ENCODE data around the gene MICU1.

The MICU1 gene

GRCh38 chr10:72595436-72595835 is 30.4 kb downstream of the MICU1 start:
- TF ChIP-seq, protein P1, sequence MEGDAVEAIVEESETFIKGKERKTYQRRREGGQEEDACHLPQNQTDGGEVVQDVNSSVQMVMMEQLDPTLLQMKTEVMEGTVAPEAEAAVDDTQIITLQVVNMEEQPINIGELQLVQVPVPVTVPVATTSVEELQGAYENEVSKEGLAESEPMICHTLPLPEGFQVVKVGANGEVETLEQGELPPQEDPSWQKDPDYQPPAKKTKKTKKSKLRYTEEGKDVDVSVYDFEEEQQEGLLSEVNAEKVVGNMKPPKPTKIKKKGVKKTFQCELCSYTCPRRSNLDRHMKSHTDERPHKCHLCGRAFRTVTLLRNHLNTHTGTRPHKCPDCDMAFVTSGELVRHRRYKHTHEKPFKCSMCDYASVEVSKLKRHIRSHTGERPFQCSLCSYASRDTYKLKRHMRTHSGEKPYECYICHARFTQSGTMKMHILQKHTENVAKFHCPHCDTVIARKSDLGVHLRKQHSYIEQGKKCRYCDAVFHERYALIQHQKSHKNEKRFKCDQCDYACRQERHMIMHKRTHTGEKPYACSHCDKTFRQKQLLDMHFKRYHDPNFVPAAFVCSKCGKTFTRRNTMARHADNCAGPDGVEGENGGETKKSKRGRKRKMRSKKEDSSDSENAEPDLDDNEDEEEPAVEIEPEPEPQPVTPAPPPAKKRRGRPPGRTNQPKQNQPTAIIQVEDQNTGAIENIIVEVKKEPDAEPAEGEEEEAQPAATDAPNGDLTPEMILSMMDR (IDR thresholded peaks at IDR 0.05; ENCODE audit: control insufficient read depth, extremely low read depth, insufficient read depth) = no peak
- H3K4me3 ChIP-seq (ENCODE audit: low read depth, low read length) = no peak overlapping the region
- no peak for DNase-seq (ENCODE audit: low read depth)

DNA sequence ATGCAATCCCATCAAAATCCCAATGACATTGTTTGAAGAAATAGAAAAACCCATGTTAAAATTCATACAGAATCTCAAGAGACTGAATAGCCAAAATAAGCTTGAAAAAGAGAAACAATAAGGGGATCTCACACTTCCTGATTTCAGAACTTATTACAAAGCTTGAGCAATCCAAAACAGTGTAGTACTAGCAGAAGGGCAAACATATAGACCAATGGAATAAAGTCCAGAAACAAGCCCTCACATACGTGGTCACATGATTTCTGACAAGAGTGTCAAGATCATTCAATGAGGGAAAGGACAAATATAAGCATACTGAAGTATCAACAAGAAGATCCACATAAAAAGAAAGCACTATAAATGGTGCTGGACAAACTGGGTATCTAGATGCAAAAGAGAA is 31.9 kb downstream of the MICU1 start:
- DNase-seq (ENCODE audit: low read depth) = no peak
- TF ChIP-seq, protein P1 (IDR thresholded peaks at IDR 0.05; ENCODE audit: control insufficient read depth, extremely low read depth, insufficient read depth) = no peak
- no peak overlapping the region for H3K4me3 ChIP-seq (ENCODE audit: low read depth, low read length)

GRCh38 chr10:72588266-72588665 is 37.6 kb downstream of the MICU1 start:
- DNase-seq (ENCODE audit: low read depth) = no peak
- TF ChIP-seq, protein P1 (IDR thresholded peaks at IDR 0.05; ENCODE audit: control insufficient read depth, extremely low read depth, insufficient read depth) = no peak

DNA sequence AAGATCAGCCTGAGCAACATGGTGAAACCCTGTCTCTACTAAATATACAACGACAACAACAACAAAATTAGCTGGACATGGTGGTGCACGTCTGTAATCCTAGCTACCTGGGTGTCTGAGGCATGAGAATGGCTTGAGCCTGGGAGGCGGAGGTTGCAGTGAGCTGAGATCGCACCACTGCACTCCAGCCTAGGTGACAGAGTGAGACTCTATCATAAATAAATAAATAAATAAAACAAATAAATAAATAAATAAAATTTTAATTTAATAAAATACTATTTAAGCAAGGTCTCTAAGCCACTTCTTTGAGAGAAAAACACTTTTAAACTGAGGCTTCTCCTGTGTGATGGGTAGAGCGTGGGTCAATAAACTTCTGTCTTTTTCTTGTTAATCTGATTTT is 38.3 kb downstream of the MICU1 start:
- no peak for DNase-seq (ENCODE audit: low read depth)
- no peak overlapping the region for H3K4me3 ChIP-seq (ENCODE audit: low read depth, low read length)
- TF ChIP-seq, protein P1 (IDR thresholded peaks at IDR 0.05; ENCODE audit: control insufficient read depth, extremely low read depth, insufficient read depth) = no peak

More at GRCh38 chr10:72588266-72588665, 37.6 kb downstream of the MICU1 start:
- H3K4me3 ChIP-seq (ENCODE audit: low read depth, low read length) = no peak overlapping the region

- H3K4me3 ChIP-seq (ENCODE audit: low read depth, low read length) = no peak overlapping the region
- TF ChIP-seq, protein P1 (IDR thresholded peaks at IDR 0.05; ENCODE audit: control insufficient read depth, extremely low read depth, insufficient read depth) = no peak
- DNase-seq (ENCODE audit: low read depth) = no peak
These were observed 51.2 kb downstream of the MICU1 start for GRCh38 chr10:72574636-72575035.

- TF ChIP-seq, protein P1 (IDR thresholded peaks at IDR 0.05; ENCODE audit: control insufficient read depth, extremely low read depth, insufficient read depth) = no peak
- H3K4me3 ChIP-seq (ENCODE audit: low read depth, low read length) = no peak overlapping the region
- DNase-seq (ENCODE audit: low read depth) = no peak
These were observed 52.8 kb downstream of the MICU1 start for GRCh38 chr10:72573079-72573478.

DNA sequence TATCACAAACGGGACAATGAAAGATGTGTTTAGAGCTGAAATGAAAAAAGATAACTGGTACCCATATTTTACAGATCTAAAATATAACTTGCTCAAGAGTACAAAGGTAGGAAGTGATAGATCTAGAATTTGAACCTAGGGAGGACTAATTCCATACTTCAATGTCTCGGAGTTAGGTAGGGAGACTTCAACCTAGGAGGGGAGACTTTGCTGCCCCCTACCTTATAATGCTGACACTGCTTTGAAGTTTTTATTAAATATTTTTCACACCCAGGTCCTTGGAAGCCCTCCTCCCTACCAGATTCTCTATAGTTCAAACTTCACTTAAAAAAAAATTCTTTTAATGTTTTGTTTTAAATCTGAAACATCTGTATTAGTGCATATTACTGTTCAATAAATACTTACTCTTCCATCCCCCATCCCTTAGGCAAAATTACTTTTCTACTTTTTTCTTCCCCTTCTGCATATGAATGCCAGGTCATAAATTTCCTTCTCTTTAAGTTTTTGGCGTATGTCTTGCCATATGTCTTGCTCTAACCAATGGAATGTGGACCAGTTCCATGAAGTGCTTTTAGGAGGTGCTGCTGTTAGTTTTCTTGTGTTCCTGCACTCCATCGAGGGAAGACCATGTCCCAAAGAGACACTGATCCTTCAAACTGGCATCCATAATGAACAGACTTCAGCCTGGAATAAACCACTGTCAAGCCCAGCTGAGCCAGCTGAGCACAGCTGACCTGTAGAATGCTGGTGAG is 57.8 kb downstream of the MICU1 start:
- DNase-seq (ENCODE audit: low read depth) = no peak
- no peak overlapping the region for H3K4me3 ChIP-seq (ENCODE audit: low read depth, low read length)

More for the DNA sequence above, 57.8 kb downstream of the MICU1 start:
- TF ChIP-seq, protein P1 (IDR thresholded peaks at IDR 0.05; ENCODE audit: control insufficient read depth, extremely low read depth, insufficient read depth) = peak; percentile 26; the same call in 1 of the 2 replicates

Data from LNCaP clone FGC (cell line).